Measurements from ENCODE around the gene BTBD9. TPM values are rescaled to one million over a fixed set of nuclear protein-coding genes. Genes with fewer than 3 reads are reported as not detected.

Gene BTBD9
- total RNA-seq, 2 donors from 2014 or later: 15.3 to 23.6 TPM

GRCh38 chr6:38531134-38531533, 108.6 kb downstream of the BTBD9 start:
- intact Hi-C loops (cut with DNase I): no loop called here
- no peak for TF ChIP-seq CTCF (IDR thresholded peaks at IDR 0.05)
- DNase-seq: no peak

DNA sequence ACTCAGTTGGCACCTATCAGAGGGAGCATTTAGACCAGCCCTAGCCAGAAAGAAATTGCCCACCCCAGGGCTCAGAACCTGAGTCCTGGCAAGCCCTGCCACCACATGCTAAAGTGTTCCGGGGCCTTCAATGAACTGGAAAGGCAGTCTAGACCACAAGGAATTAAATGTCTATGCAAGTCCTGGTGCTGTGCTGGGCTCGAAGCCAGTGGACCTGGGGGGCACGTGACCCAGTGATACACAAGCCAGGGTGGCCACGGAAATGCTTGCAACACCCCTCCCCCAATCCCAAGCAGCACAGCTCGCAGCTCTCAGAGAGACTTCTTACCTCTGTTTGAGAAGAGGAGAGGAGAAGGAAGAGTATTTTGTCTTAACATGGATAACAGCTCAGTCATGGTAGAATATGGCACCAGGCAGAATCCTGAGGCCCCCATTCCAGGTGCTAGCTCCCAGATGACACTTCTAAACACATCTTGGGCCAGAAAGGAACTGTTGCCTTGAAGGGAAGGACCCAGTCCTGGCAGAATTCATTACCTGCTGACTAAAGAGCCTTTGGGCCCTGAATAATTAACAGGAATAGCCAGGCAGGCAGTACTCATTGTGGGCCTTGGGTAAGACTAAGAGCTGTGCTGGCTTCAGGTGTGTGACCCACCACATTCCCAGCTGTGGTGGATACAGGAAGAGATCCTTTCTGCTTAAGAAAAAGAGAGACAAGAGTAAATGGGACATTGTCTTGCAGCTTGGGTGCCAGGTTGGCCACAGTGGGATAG, 111.3 kb downstream of the BTBD9 start:
- Histone ChIP-seq H3K4me1 (no peaks in the 10 kb centered on the region), H3K9me3 (no peaks in the 10 kb centered on the region), H3K27me3 (no peaks in the 10 kb centered on the region), H3K9ac (ENCODE audit: low read depth in 2 of 2, low read length in 2 of 2) (no peak overlapping the region), H3K27ac (no peak overlapping the region), H3K4me3 (no peak overlapping the region), H3K36me3 (no peaks in the 10 kb centered on the region)
- DNase-seq: no peak
- intact Hi-C loops (cut with DNase I): no loop called here
- no peak for TF ChIP-seq CTCF (IDR thresholded peaks at IDR 0.05)

More at GRCh38 chr6:38531134-38531533, 108.6 kb downstream of the BTBD9 start:
- Histone ChIP-seq H3K9me3 (no peaks in the 10 kb centered on the region), H3K9ac (ENCODE audit: low read depth in 2 of 2, low read length in 2 of 2) (no peak overlapping the region), H3K27ac (no peak overlapping the region), H3K27me3 (no peaks in the 10 kb centered on the region), H3K36me3 (no peaks in the 10 kb centered on the region), H3K4me1 (no peaks in the 10 kb centered on the region), H3K4me3 (no peak overlapping the region)

DNA sequence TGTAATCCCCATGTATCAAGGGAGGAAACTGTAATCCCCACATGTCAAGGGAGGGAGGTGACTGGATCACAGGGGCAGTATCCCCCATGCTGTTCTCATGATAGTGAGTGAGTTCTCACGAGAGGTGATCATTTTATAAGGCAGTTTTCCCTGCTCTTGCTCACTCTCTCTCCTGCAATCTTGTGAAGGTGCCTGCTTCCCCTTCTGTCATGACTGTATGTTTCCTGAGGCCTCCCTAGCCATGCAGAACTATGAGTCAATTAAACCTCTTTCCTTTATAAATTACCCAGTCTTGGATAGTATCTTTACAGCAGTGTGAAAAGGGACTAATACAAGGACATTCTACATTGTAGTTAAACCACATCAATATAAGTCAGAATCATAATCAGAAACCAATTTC, 112.4 kb downstream of the BTBD9 start:
- Histone ChIP-seq H3K27ac (no peak overlapping the region), H3K9ac (ENCODE audit: low read depth in 2 of 2, low read length in 2 of 2) (no peak overlapping the region), H3K27me3 (no peaks in the 10 kb centered on the region), H3K9me3 (no peaks in the 10 kb centered on the region), H3K4me3 (no peak overlapping the region), H3K36me3 (no peaks in the 10 kb centered on the region), H3K4me1 (no peaks in the 10 kb centered on the region)
- intact Hi-C loops (cut with DNase I): no loop called here
- no peak for DNase-seq
- no peak for TF ChIP-seq CTCF (IDR thresholded peaks at IDR 0.05)

- TF ChIP-seq CTCF (IDR thresholded peaks at IDR 0.05): no peak
- Histone ChIP-seq H3K4me3 (no peak overlapping the region), H3K9ac (ENCODE audit: low read depth in 2 of 2, low read length in 2 of 2) (no peak overlapping the region), H3K9me3 (no peaks in the 10 kb centered on the region), H3K27ac (no peak overlapping the region), H3K36me3 (no peaks in the 10 kb centered on the region), H3K27me3 (no peaks in the 10 kb centered on the region), H3K4me1 (no peaks in the 10 kb centered on the region)
- DNase-seq: no peak
- intact Hi-C loops (cut with DNase I): no loop called here
Observed at GRCh38 chr6:38525888-38526287, 113.8 kb downstream of the BTBD9 start.

GRCh38 chr6:38524436-38525145, 115.1 kb downstream of the BTBD9 start:
- no peak overlapping the region for H3K27ac ChIP-seq
- H3K9me3 ChIP-seq: no peaks in the 10 kb centered on the region
- no peaks in the 10 kb centered on the region for H3K27me3 ChIP-seq
- intact Hi-C loops (cut with DNase I): no loop called here
- no peaks in the 10 kb centered on the region for H3K4me1 ChIP-seq
- H3K36me3 ChIP-seq: no peaks in the 10 kb centered on the region
- no peak for TF ChIP-seq CTCF (IDR thresholded peaks at IDR 0.05)
- DNase-seq: no peak
- no peak overlapping the region for H3K4me3 ChIP-seq
- H3K9ac ChIP-seq (ENCODE audit: low read depth in 2 of 2, low read length in 2 of 2): no peak overlapping the region

Measured in colonic mucosa (tissue), 4 donors.